Panc1 (cell line): ENCODE data around the gene NUAK2.

Experiments used
- POLR2AphosphoS5 ChIP-seq: IDR thresholded peaks from 2 replicates; pipeline ENCODE4 v1.6.1; 2012; ENCODE audit warnings: mild to moderate bottlenecking, low read depth, low read length, moderate library complexity
- REST ChIP-seq, 2 experiments: IDR thresholded peaks; 2 replicates each; pipeline ENCODE4 v1.6.1; 2011 to 2012; ENCODE audit warnings: low read depth in 2 of 2, control low read depth in 1 of 2, low read length in 1 of 2, mild to moderate bottlenecking in 1 of 2, moderate library complexity in 1 of 2; ENCODE audit not compliant: insufficient read depth in 1 of 2
- TCF7L2 ChIP-seq: IDR thresholded peaks from 2 replicates; pipeline ENCODE4 v1.6.1; 2011; ENCODE audit warnings: mild to moderate bottlenecking, low read depth, low read length, inconsistent platforms
- TF ChIP-seq, protein P1 (sequence below): fragments of 450-650 bp; IDR thresholded peaks from 2 replicates; pipeline ENCODE4 v1.5.1; 2017; ENCODE audit warnings: mild to moderate bottlenecking

- TF ChIP-seq, protein P1, sequence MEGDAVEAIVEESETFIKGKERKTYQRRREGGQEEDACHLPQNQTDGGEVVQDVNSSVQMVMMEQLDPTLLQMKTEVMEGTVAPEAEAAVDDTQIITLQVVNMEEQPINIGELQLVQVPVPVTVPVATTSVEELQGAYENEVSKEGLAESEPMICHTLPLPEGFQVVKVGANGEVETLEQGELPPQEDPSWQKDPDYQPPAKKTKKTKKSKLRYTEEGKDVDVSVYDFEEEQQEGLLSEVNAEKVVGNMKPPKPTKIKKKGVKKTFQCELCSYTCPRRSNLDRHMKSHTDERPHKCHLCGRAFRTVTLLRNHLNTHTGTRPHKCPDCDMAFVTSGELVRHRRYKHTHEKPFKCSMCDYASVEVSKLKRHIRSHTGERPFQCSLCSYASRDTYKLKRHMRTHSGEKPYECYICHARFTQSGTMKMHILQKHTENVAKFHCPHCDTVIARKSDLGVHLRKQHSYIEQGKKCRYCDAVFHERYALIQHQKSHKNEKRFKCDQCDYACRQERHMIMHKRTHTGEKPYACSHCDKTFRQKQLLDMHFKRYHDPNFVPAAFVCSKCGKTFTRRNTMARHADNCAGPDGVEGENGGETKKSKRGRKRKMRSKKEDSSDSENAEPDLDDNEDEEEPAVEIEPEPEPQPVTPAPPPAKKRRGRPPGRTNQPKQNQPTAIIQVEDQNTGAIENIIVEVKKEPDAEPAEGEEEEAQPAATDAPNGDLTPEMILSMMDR, result no peak
- TF ChIP-seq REST (IDR thresholded peaks at IDR 0.05; ENCODE audit: insufficient read depth in 1 of 2, low read depth in 2 of 2, low read length in 1 of 2) (no peak), POLR2AphosphoS5 (peak; percentile 30; the same call in 1 of the 2 replicates), TCF7L2 (no peak)
Measured at GRCh38 chr1:205300149-205300548, 21.4 kb downstream of the NUAK2 start.
